ENCODE data around the gene DLG2.
A peak's percentile ranks its signal among the peaks of the same experiment; 100 is the strongest.

The DLG2 gene

GRCh38 chr11:85602526-85603213 is 24.5 kb downstream of the DLG2 start:
- no peak for DNase-seq (ENCODE audit: extremely low read depth, low read depth)
- TF ChIP-seq CTCF (IDR thresholded peaks at IDR 0.05; ENCODE audit: low read depth, low read length): no peak

- no peak for DNase-seq (ENCODE audit: extremely low read depth, low read depth)
- no peak for TF ChIP-seq CTCF (IDR thresholded peaks at IDR 0.05; ENCODE audit: low read depth, low read length)
Measured at GRCh38 chr11:85599083-85599482, 28.1 kb downstream of the DLG2 start.

GRCh38 chr11:85596886-85597285 is 30.3 kb downstream of the DLG2 start:
- no peak for DNase-seq (ENCODE audit: extremely low read depth, low read depth)
- TF ChIP-seq CTCF (IDR thresholded peaks at IDR 0.05; ENCODE audit: low read depth, low read length): no peak

- peak; percentile 50 for TF ChIP-seq CTCF (IDR thresholded peaks at IDR 0.05; ENCODE audit: low read depth, low read length)
- DNase-seq (ENCODE audit: extremely low read depth, low read depth): peak; percentile 15
Measured at GRCh38 chr11:85595285-85595884, 31.8 kb downstream of the DLG2 start.

- DNase-seq (ENCODE audit: extremely low read depth, low read depth): peak; percentile 4
- TF ChIP-seq CTCF (IDR thresholded peaks at IDR 0.05; ENCODE audit: low read depth, low read length): peak; percentile 24
Measured at GRCh38 chr11:85590848-85591483, 36.2 kb downstream of the DLG2 start.

GRCh38 chr11:85589373-85589772 is 37.8 kb downstream of the DLG2 start:
- TF ChIP-seq CTCF (IDR thresholded peaks at IDR 0.05; ENCODE audit: low read depth, low read length): no peak
- no peak for DNase-seq (ENCODE audit: extremely low read depth, low read depth)

GRCh38 chr11:85582111-85582510 is 45.0 kb downstream of the DLG2 start:
- TF ChIP-seq CTCF (IDR thresholded peaks at IDR 0.05; ENCODE audit: low read depth, low read length): no peak
- DNase-seq (ENCODE audit: extremely low read depth, low read depth): no peak
